GM10248 (cell line): ENCODE results near the gene ZBED4.
"Not testable (repeated sequence)": the region's sequence is repeated elsewhere in the genome, so short reads cannot be mapped to it uniquely, and the experiment has no call there.

ENCODE experiments used
- CTCF ChIA-PET: fragments of 300-600 bp; sonication (Branson Sonifier 250); formaldehyde crosslinking; extraction: SDS; loops from one replicate; lab custom pipeline; 2021; ENCODE audit warnings: antibody characterized with exemption; lab: Yijun Ruan, JAX
- POLR2A ChIA-PET: fragments of 350-650 bp; sonication (Branson Sonifier 250); formaldehyde crosslinking; extraction: SDS; loops from one replicate; lab custom pipeline; 2020; ENCODE audit warnings: antibody characterized with exemption; lab: Yijun Ruan, JAX
- DNase-seq: peaks from one replicate; pipeline ENCODE4 v3.0.0; 2012; ENCODE audit errors: extremely low spot score
- TF ChIP-seq, protein P1 (sequence below): IDR thresholded peaks from 2 replicates; pipeline ENCODE4 v1.5.1; 2012; ENCODE audit warnings: mild to moderate bottlenecking, low read depth; ENCODE audit errors: extremely low read depth, missing control alignments, control extremely low read depth

The ZBED4 gene

DNA sequence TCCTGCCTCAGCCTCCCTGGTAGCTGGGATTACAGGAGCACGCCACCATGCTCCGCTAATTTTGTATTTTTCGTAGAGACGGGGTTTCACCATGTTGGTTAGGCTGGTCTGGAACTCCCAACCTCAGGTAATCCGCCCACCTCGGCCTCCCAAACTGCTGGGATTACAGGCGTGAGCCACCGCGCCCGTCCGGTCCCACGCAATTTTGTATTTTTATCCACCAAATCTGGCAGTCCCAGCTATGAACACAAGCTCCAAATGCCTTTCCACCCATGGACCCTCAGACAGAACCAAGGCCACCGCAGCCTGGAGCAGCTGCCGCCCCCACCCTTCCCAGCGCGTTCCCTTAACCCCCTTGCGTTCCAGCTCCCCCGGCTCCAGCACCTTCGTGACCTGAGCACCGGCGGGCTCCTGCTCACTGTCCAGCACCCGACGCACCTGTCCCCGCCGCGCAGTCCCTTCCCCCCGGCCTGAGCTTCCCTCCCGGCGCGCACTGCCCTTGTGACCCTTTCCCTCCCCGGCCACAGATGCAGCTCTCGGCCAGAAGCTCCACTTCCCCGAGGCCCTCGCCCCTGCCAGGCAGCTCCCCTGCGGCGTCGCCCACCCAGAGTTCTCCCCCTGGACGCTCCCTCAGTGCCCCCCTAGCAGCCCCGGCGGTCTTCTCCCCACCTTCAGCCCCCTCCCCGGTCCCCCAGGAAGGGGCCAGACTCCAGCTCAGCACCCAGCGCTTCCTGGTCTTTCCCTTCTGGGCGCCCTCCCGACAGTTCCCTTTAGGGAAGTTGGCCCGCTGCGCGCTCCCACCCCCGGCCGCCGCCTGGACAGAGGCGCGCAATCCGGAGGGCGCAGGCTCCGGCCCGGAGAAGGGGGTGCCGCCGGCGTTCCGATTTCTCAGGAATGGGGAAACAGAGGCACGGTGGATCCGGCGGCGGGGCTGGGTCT is 5.6 kb upstream of the ZBED4 start:
- CTCF ChIA-PET, result interaction anchor here (0.6 to 1.3 kb wide), 2 partner anchors 10 to 21 kb away, joined by 3 to 4 read pairs; no protein-coding TSS in a partner anchor

DNA sequence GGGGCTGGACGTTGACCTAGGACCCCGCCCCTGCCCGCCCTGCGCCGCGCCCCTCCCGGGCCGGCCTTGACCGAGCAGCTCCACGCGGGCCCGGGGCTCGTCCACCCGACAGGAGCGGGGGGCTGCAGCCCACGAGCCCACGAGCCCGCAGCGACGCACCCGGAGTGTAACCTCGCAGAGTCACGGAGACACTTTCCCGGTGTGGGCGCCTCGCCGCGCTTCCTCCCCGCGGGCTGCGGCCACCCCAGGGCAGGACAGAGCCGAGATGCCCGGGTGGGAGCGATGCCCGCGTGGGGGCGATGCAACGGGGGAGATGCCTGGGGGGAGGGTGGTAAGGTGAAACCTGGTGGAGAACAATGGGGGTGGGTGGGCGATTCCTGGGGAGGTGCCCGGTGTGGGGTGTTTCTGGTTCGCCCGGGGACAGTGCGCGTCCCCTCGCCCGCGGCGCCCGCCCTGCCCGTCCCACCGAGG is 4.9 kb upstream of the ZBED4 start:
- TF ChIP-seq, protein P1, sequence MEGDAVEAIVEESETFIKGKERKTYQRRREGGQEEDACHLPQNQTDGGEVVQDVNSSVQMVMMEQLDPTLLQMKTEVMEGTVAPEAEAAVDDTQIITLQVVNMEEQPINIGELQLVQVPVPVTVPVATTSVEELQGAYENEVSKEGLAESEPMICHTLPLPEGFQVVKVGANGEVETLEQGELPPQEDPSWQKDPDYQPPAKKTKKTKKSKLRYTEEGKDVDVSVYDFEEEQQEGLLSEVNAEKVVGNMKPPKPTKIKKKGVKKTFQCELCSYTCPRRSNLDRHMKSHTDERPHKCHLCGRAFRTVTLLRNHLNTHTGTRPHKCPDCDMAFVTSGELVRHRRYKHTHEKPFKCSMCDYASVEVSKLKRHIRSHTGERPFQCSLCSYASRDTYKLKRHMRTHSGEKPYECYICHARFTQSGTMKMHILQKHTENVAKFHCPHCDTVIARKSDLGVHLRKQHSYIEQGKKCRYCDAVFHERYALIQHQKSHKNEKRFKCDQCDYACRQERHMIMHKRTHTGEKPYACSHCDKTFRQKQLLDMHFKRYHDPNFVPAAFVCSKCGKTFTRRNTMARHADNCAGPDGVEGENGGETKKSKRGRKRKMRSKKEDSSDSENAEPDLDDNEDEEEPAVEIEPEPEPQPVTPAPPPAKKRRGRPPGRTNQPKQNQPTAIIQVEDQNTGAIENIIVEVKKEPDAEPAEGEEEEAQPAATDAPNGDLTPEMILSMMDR, result no peak
- CTCF ChIA-PET, result interaction anchor here (0.6 kb wide), 1 partner anchor 10 kb away, joined by 3 read pairs; no protein-coding TSS in a partner anchor
- POLR2A ChIA-PET, result no interaction called here
- DNase-seq, result no peak

More for the DNA sequence above, 5.6 kb upstream of the ZBED4 start:
- DNase-seq, result no peak
- POLR2A ChIA-PET, result no interaction called here
- TF ChIP-seq, protein P1, result no peak

DNA sequence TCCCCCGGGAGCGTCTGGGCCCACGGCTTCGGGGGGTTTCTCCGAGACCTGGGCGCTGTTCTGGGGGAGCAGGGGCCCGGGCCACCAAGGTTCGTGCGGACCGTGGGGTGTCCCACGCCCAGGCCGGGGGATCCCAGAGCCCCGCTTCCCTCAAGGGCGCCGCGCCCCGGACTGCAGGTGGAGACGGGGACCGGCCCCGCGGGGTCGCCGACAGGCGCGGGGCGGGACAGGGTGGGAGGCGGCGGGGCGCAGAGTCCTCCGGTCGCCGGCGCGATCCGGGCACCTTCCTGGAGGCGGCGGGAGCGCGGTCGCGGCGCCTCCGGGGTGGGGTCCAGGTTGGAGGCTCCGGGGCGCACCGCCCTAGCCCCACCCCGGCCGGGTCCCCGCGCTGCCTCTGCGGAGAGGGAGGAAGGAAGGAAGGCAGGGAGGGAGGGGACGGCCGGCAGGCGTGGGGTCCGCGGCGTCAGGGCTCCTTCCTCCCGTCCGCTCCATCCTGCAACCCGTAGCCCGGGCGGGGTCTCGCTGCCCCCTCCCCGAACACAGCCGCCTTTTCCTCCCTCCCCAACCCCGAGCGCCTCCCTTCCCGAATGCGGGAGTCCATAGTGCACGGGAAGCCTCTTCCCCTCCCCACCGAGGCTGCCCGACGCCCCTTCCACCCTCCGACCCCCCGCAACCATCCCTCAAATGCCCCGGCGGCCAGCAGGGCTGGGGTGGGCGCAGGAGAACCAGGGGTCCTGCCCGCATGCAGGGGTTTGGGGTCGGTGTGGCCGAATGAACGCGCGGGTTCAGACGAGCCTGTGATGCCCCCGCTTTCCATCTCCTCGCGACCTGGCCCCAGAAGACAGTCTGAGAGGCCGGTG is 4.3 kb upstream of the ZBED4 start:
- DNase-seq, result no peak

DNA sequence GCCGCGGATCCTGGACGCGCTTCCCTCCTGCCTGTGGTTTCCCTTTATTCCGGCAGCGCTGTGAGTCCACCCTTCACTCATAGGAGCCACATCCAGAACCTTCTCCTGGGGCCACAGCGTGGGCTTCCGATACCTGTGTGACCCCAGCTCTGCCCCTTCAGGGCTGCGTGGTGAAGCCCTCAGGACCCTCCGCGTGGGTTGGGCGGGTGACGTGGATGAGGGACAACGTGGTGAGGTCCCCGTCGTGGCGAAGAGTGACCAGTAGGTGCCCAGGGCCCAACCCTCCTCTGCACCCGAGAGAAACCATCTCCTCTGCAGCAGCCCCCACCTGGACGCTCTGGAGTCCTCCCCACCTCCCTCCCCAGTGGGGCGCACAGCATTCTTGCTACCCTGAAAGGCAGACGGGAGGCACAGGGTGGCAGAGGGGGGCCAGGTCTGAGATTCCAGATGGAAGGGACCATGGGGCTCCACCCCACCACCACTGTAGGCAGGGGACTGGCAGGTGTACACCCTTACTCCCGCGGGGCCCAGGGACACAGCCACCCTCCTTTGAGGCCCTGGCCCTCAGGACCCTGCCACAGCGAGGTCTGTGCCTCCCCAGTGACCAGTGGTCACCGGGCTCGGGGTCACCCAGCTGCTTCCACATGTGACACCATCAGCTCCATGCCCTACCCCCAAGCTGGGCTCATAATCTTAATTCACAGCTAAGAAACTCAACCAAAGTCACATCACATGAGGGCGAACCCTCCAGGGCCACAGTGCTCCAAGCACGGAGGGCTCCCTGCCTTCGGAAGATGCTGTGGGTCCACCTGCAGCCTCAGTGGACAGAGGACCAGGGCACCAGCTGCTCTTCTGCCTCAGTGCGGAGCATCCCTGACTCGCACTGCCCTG is 3.4 kb upstream of the ZBED4 start:
- no peak for DNase-seq
- ChIA-PET CTCF (no interaction called here), POLR2A (no interaction called here)
- TF ChIP-seq, protein P1, result no peak

More for the DNA sequence above, 4.3 kb upstream of the ZBED4 start:
- POLR2A ChIA-PET, result no interaction called here
- TF ChIP-seq, protein P1, result no peak
- CTCF ChIA-PET, result no interaction called here

DNA sequence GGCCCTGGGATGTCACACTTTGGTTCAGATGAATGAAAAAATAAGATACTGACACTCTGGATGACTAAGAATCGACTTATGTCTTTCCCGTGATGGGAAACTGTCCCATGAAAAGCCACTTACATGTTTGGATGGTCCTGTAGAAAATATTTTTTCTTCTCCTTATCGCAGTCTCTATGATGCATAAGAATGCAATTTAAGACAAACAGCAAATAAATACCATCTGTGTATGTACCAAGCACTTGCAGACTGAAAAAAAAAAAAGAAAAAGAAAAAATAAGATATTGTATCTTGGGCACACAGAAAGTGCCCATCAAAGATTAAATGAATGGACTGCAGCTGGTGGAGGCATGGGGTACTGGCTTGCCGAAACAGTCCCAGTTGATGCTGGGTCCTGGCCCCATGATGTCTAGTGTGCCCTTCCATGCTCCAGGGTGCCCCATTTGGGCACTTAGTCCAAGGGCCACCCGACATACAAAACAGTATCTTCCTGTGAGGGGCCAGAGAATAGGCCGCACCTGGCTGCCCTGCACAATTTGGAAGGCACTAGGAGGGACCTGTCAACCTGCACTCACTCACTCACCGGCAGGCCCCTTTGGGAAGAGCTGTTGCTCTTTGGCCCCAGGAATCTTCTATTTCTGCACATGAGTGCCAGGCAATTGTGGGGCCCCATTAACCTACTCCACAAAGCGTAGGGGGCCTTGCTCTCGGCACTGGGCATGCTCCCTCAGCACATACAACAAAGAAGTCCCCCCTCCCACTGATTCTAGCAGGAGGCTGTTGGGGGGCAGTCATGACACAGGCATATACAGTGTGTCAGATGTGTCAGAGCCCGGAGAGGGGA is 2.5 kb upstream of the ZBED4 start:
- CTCF ChIA-PET, result no interaction called here
- POLR2A ChIA-PET, result no interaction called here
- no peak for DNase-seq
- TF ChIP-seq, protein P1, result no peak

DNA sequence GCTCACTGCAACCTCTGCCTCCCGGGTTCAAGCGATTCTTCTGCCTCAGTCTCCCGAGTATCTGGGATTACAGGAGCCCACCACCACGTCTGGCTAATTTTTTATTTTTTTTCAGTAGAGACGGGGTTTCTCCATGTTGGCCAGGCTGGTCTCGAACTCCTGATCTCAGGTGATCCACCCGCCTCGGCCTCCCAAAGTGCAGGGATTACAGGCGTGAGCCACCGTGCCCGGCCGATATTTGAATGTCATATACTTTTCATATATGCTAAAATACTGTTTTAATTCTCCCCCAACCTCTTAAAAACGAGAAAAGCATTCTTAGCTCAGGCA is 1.1 kb upstream of the ZBED4 start:
- CTCF ChIA-PET, DNase-seq, POLR2A ChIA-PET: not testable (repeated sequence)
